ENCODE measurements around the gene OGG1. TPM values are rescaled to one million over a fixed set of nuclear protein-coding genes. Genes with fewer than 3 reads are reported as not detected.
A peak's percentile ranks its signal among the peaks of the same experiment; 100 is the strongest.
"Not testable (repeated sequence)": the region's sequence is repeated elsewhere in the genome, so short reads cannot be mapped to it uniquely, and the experiment has no call there.

The OGG1 gene
- total RNA-seq, 1 donor, result 32.1 TPM

DNA sequence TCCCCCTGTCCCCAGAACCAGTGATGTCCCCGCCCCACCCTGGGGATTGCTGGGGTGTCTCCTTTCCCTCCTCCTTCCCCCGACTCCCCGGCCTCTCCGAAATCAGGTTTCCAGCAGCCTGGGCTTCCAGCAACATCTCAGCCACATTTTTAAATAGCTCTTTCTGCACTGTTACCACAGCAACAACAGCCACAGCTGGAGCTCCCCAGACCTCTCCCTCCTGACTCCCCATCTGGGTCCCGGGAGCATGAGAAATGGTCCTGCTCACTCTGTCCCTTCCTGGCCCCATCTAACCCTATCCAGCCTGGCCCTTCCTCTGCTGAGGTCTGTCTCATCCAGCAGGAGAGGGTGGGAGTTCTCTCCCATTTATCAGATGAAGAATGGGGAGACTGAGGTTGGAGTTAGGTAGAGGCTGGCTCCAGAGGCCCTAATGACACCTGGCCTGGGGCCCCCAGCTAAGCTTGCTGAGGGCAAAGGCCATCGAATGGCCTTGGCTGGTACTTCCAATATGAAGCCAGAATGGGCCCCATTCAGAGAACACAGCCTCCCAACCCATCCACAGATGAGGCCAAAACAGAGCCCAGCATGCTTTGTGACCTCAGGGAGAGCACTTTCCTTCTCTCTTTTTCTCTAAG, 18.5 kb downstream of the OGG1 start:
- peak overlapping the region; percentile 33 for H3K4me3 ChIP-seq (ENCODE audit: low read depth, low read length)
- TF ChIP-seq, protein P1, sequence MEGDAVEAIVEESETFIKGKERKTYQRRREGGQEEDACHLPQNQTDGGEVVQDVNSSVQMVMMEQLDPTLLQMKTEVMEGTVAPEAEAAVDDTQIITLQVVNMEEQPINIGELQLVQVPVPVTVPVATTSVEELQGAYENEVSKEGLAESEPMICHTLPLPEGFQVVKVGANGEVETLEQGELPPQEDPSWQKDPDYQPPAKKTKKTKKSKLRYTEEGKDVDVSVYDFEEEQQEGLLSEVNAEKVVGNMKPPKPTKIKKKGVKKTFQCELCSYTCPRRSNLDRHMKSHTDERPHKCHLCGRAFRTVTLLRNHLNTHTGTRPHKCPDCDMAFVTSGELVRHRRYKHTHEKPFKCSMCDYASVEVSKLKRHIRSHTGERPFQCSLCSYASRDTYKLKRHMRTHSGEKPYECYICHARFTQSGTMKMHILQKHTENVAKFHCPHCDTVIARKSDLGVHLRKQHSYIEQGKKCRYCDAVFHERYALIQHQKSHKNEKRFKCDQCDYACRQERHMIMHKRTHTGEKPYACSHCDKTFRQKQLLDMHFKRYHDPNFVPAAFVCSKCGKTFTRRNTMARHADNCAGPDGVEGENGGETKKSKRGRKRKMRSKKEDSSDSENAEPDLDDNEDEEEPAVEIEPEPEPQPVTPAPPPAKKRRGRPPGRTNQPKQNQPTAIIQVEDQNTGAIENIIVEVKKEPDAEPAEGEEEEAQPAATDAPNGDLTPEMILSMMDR (IDR thresholded peaks at IDR 0.05; ENCODE audit: insufficient read depth, low read length), result no peak
- no peak for DNase-seq (ENCODE audit: low read depth)

DNA sequence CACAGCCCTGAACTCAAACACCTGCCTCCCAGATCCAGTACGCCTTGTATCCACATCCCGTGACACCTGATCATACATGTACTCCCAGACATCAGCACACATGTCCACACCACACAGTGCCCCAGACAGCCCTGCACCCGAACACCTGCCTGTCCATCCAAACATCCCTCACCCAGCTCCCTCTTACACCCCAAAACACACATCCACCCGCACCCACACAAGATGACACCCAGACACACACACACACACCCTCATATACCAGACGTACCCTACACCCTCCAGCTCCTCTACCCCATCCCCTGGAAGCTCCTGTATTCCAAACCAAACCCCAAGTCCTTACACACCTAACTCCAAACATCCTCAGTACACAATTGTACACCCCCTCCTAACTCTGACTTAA, 19.3 kb downstream of the OGG1 start:
- TF ChIP-seq, protein P1 (IDR thresholded peaks at IDR 0.05; ENCODE audit: insufficient read depth, low read length), result no peak
- no peak for DNase-seq (ENCODE audit: low read depth)
- H3K4me3 ChIP-seq (ENCODE audit: low read depth, low read length), result peak overlapping the region; percentile 76

DNA sequence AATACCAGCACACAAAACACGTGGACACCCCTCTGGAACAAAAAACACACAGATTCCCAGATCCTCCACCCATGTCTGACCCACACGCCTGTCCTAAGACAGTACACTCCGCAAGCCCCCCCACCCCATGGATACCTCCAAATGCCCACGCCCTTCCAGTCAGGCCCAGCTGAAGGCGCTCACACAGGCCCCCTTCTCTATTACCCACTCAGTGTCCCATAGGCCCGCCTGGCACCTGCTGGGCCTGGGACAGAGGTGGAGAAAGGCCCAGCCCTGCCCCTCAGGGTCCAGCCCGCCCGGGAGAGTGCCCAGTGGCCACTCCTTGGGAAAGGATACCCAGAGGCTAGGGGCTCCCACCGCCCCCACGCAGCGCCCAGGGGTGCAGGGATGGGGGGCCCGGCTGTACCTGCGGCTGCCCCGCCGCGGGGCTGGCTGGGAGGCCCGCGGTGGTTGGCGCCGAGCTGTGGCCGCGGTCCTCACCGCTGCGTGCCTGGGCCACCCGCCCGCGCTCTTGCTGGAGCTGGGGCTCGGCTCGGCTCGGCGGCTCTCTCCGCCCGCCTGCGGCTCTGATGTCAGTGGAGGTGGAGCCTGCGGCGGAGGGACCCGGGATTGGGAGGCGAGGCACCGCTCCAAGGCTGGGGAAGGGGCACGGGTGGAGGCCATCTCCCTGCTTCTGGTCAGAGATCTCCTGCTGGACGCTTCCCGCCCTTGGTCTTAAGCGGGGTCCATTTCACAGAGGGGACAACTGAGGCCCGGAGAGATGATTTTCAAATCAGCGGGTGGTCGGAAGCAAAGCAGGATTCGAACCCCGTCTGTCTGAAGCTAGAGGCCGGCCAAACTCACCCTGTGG, 19.9 kb downstream of the OGG1 start, which contains the start of gene CAMK1:
Gene CAMK1, minus strand, starts transcription at position 522 of the 850 bp plus-strand sequence. CDS start 2,198 bp downstream, outside the sequence.
- TF ChIP-seq, protein P1 (IDR thresholded peaks at IDR 0.05; ENCODE audit: insufficient read depth, low read length), result no peak
- peak within 1 kb of the TSS; percentile 76 for H3K4me3 ChIP-seq (ENCODE audit: low read depth, low read length)
- DNase-seq (ENCODE audit: low read depth), result peak; percentile 50

DNA sequence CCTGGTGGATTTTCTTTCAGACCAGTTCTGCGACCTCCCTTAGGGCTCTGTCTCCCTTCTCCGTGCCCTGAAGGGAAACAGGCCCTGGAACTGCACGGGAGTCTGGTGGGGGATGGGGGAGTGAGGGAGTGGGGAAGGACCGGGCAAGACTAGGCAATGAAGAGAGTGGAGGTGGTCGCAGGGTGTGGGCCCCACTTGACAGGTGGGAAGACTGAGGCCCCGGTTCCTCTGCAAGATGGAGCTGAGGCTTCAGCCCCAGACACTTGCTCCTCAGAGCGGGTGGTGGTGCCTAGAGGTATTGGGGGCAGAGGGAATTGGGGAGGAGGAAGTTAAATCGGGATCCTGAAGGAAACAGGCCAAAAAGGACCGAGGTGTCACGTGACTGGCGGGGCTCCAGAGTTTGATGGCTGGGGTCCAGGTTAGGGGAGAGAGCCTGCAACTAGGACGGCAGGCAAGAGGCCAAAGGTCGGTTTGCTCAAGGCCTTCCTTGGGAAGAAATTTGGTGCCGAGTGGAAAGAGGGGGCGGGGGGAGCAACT, 20.6 kb downstream of the OGG1 start:
- peak; percentile 69 for DNase-seq (ENCODE audit: low read depth)
- TF ChIP-seq, protein P1 (IDR thresholded peaks at IDR 0.05; ENCODE audit: insufficient read depth, low read length), result no peak
- peak overlapping the region; percentile 76 for H3K4me3 ChIP-seq (ENCODE audit: low read depth, low read length)

DNA sequence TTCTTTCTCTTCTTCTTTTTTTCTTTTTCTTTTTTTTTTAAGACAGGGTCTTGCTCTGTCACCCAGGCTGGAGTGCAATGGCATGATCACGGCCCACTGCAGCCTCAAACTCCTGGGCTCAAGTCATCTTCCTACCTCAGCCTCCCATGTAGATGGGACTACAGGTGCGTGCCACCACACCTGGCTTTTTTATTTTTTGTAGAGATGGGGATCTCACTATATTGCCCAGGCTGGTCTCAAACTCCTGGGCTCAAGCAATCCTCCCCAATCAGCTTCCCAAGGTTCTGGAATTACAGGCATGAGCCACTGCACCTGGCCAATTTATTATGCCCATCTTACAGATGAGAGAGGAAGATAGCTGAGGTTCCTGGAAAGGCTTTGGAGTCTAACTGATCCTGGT, 21.3 kb downstream of the OGG1 start:
- not testable (repeated sequence) for H3K4me3 ChIP-seq (ENCODE audit: low read depth, low read length); DNase-seq (ENCODE audit: low read depth)

DNA sequence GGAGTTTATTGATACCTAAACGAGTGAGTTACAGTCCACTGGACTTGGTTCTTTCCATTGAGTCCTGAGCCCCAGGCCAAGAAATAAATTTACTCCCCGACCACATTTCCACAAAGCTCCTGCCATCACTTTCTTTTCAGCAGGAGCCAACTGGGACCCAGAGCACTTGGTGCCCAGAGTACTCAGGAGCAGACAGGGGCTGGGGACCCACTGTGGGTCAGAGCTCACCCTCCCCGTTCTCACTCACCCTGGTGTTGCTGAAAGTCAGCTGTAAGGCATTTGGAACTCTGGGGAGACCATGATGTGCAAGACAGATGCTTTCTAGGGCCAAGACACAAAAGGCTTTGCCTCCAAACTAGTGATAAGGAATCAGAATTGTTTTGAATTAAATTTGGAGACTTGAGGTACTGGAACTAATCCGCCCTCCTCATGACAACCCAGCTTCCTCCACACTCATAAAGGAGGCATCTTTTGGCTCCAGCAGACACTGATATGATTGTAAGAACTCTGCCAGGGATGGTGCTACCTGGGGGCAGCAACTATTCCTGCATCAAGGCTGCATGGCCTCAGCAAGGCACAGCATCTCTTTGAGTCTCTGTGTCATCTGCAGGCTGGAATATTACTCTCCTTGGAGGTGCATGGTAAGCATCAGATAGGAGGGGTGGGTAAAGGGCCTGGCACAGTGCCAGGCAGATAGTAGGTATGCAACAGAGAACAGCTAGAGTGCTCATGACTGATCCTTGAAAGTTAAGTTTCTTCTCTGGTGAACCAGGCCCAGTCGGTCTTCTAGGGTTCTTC, 27.3 kb downstream of the OGG1 start:
- TF ChIP-seq, protein P1 (IDR thresholded peaks at IDR 0.05; ENCODE audit: insufficient read depth, low read length), result no peak
- no peak for DNase-seq (ENCODE audit: low read depth)
- no peak overlapping the region for H3K4me3 ChIP-seq (ENCODE audit: low read depth, low read length)

Data from fibroblast of the aortic adventitia (primary cell).